GM19023 (cell line): ENCODE results near the gene TTLL12.

Experiments used
- ATAC-seq: cut with Tn5 transposase; IDR thresholded peaks from one replicate; pipeline ENCODE4 v1.9.1; 2021; ENCODE audit warnings: mild to moderate bottlenecking, moderate library complexity; ENCODE audit not compliant: unreplicated experiment

Gene TTLL12

DNA sequence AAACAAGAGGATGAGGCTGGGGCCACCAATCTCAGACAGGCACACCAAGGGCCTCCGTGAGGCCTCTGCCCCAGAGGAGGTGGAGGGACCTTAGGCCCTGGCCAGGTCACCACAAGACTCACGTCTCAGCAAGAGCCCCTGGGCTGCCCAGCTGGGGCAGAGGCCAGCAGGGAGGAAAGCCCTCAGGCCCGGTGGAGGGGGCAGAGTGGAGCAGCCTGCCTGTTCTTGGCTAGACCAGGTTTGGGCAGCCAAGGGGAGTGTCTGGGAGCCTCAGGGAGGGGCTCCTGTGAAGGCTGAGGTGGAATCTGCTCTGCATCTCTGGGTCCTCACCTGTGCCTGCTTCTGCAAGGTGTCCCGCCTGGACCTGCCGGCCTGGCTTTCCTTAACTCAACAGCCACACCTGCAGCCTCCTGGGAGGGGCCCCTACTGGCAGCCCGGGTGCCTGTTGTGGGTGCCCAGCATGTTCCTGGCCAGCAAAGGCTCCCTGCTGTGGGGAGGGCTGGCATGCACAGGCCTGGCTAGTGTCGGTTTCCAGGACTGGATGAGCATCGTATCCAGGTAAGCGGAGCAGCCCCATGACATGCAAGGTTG is 11.9 kb downstream of the TTLL12 start:
- ATAC-seq = no peak

- no peak for ATAC-seq
These were observed 12.8 kb downstream of the TTLL12 start for GRCh38 chr22:43173976-43174720.

DNA sequence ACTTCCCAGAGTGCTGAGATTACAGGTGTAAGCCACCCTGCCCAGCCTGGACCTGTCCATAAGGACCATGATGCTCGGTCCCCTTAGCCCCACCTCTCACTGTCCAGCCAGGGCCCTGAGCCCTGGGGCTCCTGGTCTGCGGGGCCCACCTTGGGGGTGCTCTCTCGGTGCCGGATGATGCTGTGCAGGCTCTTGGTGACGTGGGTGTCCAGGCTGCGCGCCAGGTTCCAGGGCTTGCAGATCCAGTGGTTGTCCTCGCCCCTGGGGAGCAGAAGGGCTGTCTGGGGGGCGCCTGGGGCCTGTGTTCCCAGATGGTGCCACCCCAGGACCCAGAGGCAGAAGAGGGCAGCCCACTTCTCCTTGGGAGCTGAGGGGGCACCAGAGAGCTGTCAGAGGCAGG is 13.4 kb downstream of the TTLL12 start:
- no peak for ATAC-seq

DNA sequence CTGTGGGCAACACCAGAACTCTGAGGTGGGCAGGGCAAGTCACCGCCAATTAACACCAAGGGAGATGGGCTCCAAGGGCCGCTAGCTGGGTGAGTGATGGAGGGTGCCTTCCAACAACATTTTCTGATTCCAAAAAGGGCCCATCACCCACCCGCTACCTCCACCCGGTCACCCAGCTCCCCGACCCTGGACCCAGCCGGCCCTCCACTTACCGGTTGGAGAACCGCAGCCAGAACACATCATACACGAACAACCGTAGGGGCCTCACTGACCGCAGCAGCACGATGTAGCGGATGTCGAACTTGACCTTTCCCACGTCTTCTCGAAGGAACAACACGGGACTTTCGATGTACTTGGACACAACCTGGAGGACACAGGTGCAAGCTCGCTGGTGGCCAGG is 14.7 kb downstream of the TTLL12 start:
- no peak for ATAC-seq

GRCh38 chr22:43171607-43172006 is 15.3 kb downstream of the TTLL12 start:
- no peak for ATAC-seq

- ATAC-seq = no peak
These were observed 15.9 kb downstream of the TTLL12 start for GRCh38 chr22:43171019-43171491.

DNA sequence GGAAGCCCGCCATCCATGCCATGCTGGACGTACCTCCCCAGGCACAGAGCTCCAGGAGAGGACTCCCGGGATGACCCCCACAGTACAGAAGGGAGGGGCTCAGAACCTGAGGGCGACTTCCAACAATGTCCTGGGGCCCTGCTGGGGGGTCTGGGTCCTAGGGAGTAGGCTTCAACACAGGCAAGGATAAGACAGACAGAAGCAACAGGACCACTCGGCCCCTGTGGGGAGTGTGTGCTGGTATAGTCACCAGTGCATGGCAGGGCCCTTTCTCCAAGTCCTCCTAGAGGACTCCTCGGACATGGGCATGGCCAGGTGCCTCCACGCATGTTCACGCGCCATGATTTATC is 16.8 kb downstream of the TTLL12 start:
- ATAC-seq = no peak

GRCh38 chr22:43169310-43170130 is 17.4 kb downstream of the TTLL12 start:
- no peak for ATAC-seq

GRCh38 chr22:43168471-43169309 is 18.2 kb downstream of the TTLL12 start:
- ATAC-seq = no peak

GRCh38 chr22:43167001-43167589 is 19.8 kb downstream of the TTLL12 start:
- no peak for ATAC-seq

- ATAC-seq = no peak
These were observed 20.6 kb downstream of the TTLL12 start for GRCh38 chr22:43166132-43166930.

- ATAC-seq = no peak
These were observed 22.3 kb downstream of the TTLL12 start for GRCh38 chr22:43164636-43165035.

- ATAC-seq = no peak
These were observed 23.6 kb downstream of the TTLL12 start for GRCh38 chr22:43163241-43163795.

- ATAC-seq = no peak
These were observed 24.4 kb downstream of the TTLL12 start for GRCh38 chr22:43162412-43163150.

DNA sequence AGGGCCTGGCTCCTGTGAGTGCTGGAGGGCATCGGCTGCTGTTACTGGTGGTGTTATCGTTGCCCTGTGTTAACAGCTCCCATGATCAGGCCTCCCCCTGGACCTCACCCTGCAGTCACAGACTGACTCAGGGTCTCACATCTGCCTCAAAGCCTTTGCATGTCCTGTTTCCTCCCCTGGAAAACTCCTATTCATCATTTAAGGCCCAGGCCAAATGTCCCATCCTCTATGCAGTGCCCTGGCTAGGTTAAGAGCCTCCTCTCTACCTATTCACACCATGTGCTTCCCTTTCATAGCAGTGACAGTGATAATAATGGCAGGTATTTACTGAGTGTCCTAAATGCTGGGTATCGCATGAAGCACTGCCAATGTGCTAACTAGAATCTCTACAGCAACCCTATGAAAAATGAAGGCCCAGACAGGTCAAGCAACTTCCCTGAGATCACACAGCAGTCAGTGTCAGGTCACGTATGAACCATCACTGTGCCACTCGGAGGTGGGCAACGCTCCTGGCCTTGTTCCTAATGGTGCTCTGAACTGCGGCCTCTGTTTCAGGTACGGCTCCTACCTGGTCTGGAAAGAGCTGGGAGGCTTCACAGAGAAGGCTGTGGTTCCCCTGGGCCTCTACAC is 26.3 kb downstream of the TTLL12 start:
- no peak for ATAC-seq

DNA sequence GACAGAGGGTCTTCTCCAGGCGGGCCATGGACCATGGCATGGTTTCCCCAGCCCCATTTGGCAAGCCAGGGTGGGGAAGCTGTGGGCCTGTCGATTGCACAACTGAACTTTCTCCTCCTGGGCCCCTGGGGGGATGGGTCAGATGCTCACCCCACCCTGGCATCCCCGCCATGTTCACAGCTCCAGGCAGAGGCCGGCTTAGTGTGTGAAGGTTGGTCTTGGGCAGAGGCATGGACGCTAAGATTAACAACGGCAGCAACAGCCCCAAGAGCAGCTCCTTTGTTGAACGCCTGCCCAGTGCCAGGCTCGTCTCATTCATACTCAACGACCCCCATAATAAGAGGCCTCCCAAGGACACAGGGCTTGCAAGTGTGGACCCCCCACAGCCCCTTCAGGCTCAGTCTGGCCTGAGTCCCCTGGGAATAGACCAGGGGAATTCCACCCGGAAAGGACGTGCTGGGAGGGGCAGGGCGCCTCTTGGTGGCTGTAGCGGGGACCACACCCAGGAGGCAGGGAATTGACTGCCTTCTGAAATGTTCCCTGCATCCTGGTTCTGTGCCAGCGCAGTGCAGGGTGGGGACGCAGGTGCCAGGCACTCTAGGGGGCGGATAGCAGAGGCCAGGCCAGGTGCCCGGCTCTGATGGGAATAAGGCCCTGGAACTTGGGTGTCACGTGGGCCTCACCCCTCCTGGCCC is 27.3 kb downstream of the TTLL12 start:
- ATAC-seq = no peak

- ATAC-seq = no peak
These were observed 28.0 kb downstream of the TTLL12 start for GRCh38 chr22:43158778-43159483.
